HS-5 (cell line): ENCODE results near the gene EGR2.
"Not testable (repeated sequence)": the region's sequence is repeated elsewhere in the genome, so short reads cannot be mapped to it uniquely, and the experiment has no call there.

Source experiments
- DNase-seq: peaks from one replicate; pipeline ENCODE4 v3.0.0-alpha.2; 2012; ENCODE audit warnings: low read depth

The EGR2 gene

DNA sequence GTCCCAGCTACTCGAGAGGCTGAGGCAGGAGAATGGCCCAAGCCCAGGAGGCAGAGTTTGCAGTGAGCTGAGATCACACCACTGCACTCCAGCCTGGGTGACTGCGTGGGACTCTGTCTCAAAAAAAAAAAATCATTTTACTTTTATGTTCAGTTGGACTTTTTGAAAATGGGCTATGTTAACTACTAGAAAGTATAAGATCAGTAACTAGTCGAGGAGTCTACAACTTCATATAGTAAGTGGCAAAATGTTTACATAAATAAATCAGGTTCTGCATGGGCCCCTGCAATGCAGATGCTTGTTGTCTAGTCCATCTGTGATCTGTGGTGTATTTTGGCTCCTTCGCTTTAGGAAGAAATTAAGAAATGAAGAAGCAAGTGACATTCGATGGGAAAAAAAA, 23.9 kb downstream of the EGR2 start:
- no peak for DNase-seq

DNA sequence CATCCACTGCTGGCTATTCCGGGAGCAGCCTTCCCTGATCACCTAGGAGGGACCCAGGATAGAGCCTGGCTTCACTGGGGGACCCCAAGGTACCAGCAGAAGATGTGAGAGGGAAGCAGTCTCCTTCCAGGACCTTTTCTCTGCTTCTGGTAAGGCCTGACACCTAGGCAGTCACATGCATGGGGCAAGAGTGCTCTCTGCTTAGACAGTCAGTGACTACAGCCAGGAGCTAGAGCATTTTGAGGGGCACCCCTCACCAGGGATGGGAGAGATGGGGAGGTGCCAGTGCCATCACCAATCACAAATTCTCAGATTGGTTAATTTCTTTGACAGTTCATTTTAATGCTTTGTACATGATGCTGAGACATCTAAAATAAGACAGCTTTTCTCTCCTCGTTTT, 25.6 kb downstream of the EGR2 start:
- no peak for DNase-seq

DNA sequence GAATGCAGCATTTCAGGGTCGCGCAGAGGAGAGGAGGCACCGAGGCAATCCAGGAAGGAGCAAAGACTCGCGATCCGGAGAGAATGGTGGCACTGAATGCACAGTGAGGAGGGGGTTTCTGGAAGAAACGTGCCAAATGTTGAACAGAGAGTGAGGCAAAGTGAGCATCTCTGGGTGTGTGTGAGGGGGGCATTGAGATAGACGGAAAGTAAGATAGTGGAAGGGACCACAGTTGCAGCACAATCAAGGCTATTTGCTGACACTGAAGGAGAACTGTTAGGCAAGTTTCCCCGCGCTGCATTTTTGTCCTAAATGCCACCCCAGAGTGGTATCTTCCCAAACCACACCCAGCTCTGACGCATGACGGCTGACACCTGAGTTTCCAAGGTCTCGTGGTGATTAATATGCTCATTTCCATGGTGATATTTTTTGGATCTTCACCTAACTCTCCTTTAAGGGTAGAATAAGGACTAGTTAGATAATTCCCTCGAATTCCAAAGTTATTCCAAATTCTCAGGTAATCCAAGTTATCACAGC, 26.1 kb downstream of the EGR2 start:
- DNase-seq, result no peak

DNA sequence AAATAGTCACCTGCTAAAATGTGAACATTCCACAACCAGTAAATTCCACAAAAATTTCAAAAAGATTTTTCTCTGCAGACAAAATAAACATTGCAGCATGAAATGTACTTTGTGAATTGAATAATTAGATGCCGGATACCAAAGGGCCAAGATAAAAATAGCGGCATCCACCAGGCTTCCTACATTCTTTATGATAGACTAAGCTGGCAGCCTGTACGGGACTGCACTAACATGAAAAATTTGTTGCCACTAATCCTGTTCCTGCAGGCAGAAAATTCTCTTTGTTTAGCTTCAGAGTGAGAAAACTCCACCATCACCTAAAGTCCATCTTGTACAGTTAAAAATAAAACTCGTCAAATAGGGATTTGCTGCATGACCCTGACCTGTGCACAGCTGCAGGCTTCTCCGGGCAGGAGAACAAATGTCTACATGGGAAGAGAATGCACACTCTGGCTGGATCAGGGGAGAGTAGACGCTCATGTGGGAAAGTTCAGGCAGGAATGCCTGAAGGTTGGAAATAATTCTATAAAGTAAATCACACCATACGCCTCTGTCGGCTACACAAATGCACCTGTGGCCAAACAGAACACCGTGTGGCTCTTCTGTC, 27.2 kb downstream of the EGR2 start:
- no peak for DNase-seq

DNA sequence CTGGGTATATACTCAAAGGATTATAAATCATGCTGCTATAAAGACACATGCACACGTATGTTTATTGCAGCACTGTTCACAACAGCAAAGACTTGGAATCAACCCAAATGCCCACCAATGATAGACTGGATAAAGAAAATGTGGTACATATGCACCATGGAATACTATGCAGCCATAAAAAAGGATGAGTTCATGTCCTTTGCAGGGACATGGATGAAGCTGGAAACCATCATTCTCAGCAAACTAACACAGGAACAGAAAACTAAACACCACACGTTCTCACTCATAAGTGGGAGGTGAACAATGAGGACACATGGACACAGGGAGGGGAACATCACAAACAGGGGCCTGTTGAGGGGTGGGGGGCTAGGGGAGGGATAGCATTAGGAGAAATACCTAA, 27.9 kb downstream of the EGR2 start:
- DNase-seq, result not testable (repeated sequence)

DNA sequence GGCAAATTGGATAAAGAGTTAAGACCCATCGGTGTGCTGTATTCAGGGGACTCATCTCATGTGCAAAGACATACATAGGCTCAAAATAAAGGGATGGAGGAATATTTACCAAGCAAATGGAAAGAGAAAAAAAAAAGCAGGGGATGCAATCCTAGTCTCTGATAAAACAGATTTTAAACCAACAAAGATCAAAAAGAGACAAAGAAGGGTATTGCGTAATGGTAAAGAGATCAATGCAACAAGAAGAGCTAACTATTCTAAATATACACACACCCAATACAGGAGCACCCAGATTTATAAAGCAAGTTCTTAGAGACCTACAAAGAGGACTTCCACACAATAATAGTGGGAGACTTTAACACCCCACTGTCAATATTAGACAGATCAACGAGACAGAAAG, 31.6 kb downstream of the EGR2 start:
- DNase-seq, result not testable (repeated sequence)

DNA sequence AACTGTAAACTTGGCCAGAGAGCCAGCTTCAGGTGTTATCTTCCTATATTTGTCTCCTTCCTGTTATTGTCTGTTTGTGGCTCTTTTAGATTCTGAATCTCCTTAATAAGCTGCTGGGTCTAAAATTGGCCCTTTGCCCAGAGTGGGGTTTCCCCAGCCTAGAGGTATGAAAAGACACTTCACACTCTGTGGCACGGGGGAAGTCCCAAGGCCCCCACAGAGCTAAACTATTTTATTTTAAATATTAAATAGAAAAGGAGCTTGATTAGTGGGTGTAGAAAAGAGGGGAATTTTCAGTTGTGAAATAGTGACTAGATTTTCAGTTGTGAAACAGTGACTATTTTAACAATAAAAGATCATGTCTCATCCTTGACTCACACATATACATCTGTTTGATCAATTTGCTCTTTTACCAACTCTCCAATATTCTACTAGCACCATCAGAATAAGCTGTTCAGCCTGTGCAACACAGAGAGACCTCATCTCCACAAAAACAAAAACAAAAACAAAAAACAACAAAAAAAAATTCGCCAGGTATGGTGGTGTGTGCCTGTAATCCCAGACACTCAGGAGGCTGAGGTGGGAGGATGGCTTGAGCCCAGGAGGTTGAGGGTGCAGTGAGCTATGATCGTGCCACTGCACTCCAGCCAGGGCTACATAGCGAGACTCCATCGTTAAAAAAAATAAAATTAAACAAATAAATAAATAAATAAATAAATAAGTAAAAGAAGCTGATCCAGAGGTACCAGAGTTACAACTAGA, 36.5 kb downstream of the EGR2 start:
- DNase-seq, result peak; percentile 50

DNA sequence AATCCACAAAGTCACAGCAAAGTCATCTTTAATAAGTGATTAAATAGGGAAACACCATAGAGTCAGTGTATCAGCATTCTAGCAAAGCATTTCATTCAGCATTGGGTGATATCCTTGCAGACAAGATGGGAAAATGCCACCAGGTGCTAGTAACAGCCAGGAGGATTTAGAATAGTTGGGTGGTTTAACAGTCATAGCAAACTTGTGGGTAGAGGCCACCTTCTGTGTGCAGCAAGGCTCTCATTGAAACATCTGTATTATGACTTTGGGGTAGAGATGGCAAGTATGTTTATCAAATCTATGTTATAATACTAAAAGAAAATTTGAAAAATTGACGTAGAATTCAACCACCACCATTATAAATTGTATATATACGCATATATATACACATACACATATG, 38.0 kb downstream of the EGR2 start:
- DNase-seq, result no peak

DNA sequence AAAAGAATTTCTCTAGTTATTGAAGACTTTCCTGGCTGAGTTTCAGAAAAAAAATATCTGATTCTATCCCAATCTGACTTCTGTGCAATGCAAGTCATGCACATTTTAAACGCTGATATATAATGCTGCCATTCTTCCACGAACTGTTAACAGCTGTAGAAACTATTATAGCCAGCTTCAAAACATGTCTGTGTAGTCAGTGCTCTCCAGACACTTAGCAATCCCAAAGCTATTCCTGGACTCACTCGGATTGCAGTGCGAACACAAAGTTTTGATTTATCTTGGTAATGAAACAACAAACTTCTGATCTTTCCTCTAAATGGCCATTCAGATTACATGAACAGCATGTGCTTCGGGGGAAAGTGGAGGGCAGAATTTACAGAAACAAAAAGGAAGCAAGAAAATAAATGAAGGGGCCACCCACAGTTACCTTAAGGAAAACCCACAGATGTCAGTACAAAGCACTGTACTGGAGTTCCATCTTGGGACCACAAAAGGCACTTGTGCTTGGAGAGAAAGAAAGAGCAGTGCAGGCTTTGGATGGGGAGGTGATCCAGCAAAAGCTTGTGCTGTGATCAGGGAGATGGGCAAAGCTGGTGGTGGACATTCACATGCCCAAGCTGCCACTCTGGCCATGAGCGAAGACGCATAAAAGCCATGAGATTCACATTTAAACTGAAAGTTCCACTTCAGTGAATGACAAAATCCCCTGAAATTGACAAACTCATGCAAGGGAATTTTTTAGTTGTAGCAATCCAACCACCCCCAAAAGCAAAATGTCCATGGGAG, 43.8 kb downstream of the EGR2 start:
- no peak for DNase-seq

DNA sequence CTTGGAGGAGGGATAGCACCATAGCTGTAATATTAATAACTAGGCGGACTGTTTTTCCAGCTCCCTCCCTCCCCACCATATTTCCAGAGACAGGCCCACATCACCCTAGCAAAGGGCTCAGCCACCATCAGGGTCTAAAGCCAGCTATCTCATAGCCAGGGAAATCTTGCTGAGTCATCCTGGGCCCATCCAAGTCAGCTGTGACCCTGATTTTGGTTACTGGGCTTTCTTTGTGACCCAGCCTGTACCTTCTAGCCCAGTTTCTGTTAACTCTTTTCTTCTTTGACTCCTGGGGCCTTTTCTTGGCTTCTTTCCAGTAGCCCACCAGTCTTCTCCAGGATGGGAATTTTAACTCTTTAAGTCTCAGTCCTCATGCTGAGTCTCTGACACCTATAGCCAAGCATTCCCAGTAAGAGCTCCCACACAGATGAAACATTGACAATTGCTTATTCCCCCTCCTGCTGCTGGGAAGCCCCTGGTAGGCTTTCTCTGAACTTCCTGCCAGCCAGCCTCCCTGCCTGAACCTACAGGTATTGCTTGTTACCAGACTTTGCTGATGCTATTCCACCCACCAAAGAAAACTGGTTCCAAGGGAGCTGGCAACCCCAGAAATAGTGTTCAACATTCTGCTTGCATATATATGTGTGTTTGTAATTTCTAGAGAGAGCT, 46.5 kb downstream of the EGR2 start:
- DNase-seq, result no peak

DNA sequence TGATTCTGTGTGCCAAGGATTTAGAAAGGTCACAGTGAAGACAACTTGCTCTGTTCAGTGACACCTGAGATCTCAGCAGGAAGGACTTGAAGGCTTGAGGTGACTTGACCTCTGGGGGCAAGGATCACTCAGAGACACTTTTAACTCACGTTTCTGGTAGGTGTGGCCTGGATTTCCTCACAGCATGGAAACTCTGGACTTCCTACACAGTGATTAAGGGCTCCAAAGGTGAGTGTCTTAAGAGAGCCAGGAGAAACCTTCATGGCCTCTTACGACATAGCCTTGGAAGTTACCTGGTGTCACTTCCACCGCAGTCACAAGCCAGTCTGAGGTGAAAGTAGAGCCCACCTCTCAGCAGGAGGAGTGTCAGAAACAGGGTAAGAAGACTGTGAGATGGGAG, 49.8 kb downstream of the EGR2 start:
- no peak for DNase-seq

DNA sequence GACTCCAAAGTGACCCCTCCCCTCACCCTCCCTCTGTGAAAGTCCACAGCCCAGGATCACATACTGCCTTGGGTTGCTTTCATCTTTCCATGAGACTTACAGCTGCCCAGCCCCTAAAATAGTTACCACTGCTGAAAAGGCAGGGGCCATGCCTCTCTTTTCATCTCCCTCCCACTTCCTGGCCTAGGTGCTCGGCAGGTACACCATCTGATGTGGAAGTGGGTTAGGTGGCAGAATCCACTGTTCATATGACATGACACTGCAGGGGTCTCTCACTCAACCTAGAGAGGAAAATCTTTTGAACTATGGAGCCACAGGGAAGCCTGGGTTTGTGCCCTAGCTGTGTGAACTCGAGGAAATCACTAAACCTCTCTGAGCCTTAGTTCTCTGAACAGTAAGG, 50.4 kb downstream of the EGR2 start:
- DNase-seq, result no peak

DNA sequence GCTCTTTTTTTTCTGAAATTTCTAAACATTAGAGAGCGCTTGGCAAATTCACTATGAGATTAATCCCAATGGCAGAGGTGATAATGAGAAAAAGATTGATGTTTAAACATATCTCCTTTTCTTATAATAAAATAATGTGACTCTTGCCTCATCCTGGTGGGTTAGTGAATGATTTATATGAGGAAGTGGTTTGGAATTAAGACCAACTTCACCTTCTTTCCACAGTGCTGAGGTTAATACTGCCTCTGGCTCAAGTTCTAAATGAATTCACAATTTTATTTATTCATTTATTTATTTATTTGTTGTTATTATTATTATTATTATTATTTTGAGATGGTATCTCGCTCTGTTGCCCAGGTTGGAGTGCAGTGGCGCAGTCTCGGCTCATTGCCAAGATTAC, 52.2 kb downstream of the EGR2 start:
- no peak for DNase-seq

DNA sequence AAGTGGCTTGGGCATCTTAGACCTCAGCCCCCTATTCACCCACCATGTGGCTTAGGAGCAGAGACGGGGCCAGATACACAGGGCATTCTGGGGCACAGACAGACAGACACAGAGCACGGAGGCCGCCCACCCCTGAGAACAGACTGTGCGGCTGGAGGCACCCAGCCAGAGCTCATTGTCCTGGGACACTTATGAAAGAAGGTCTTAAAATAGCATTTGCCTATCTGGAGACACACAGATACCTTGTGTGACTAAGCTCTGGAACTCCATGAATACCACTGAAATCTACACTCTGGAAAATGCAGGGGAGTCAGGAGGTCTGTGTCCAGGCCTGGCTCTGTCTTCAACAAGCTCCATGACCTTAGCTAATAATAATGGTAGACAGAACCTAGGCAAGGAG, 53.0 kb downstream of the EGR2 start:
- no peak for DNase-seq
